GM06990 (cell line): Measurements from ENCODE around the gene TRAF3IP3.
A peak's percentile ranks its signal among the peaks of the same experiment; 100 is the strongest.
"Not testable (repeated sequence)": the region's sequence is repeated elsewhere in the genome, so short reads cannot be mapped to it uniquely, and the experiment has no call there.

Experiments used
- DNase-seq: peaks from one replicate; pipeline ENCODE4 v3.0.0-alpha.2; 2011; ENCODE audit not compliant: insufficient read length; ENCODE audit errors: extremely low read depth
- H3K27me3 ChIP-seq: replicated peaks from 2 replicates; pipeline ENCODE4 v1.6.0; 2011; ENCODE audit warnings: low read length; ENCODE audit not compliant: control insufficient read depth, insufficient read depth
- H3K36me3 ChIP-seq: 2 replicates; pipeline ENCODE4 v1.5.1; 2011; ENCODE audit warnings: low read length; ENCODE audit not compliant: control insufficient read depth, insufficient read depth
- H3K4me3 ChIP-seq: replicated peaks from 2 replicates; pipeline ENCODE4 v1.5.1; 2011; ENCODE audit warnings: low read depth, mild to moderate bottlenecking, control low read depth, low read length
- CTCF ChIP-seq: IDR thresholded peaks from 2 replicates; pipeline ENCODE4 v1.5.1; 2011; ENCODE audit warnings: low read length, control low read depth, mild to moderate bottlenecking, inconsistent platforms; ENCODE audit not compliant: insufficient read depth, poor library complexity, severe bottlenecking

The TRAF3IP3 gene

DNA sequence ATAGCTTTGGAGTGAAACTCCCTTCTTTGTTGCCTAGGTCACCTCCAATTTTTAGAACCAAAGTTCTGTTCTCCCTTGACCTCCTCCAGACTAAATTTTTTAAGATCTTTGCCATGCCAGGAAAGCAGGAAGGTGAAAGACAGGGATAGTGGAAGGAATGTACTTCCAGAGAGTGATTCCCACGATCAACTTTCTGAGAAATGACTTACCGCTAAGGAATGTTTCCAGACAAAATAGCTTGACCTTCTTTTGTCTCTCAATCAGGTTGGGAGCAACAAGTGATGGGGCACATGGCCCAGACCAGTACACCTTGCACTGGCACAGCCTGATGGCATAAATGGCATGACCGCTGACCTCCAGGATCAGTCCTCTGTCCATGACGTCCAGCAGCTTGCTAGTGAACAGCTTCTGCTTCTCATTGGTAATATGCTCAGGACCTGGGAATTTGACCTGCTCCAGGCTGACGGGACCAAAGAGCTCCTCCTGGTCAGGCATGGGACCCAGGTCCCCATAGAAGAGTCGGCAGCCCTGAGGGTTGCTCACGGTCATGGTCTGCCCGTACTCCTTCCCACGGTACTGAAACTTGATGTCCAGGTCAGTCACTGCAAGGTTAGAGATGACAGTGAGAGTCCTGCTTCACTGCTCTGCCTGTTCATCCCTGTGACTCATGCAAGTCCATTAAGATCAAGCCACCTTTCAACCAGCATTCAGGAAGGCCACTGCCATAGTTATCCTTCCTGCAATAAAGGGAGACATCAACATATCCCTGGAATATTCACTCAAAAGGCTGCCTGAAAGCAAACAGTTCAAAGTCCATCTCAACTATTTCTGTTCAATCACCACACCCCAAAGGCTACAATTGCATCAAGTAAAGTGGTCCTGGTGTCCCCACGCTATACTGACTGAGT is 34.7 kb downstream of the TRAF3IP3 start:
- H3K27me3 ChIP-seq, result no peaks in the 10 kb centered on the region; the same call in 1 of the 2 replicates
- DNase-seq, result no peak
- H3K4me3 ChIP-seq, result no peak overlapping the region
- no peaks in the 10 kb centered on the region for H3K36me3 ChIP-seq
- TF ChIP-seq CTCF, result no peak

DNA sequence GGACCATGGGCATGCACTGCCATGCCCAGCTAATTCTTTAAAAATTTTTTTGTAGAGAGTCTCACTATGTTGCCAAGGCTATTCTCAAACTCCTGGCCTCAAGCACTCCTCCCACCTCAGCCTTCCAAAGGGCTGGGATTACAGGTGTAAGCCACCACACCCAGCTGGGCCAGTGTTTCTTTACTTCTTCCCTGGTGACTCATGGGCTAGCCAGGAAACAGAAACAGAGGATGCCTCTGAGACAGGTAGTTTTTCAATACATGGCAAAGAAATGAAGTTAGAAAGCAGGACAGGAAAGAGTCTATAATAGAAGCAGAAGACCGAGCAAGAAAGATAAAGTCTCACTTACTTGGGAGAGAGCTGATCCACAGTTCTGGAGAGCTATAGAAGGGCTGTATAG is 36.1 kb downstream of the TRAF3IP3 start:
- Histone ChIP-seq H3K27me3 (no peaks in the 10 kb centered on the region; the same call in none of the 2 replicates), H3K36me3 (no peaks in the 10 kb centered on the region), H3K4me3 (no peak overlapping the region)
- no peak for DNase-seq
- no peak for TF ChIP-seq CTCF

- not testable (repeated sequence) for H3K36me3 ChIP-seq, H3K27me3 ChIP-seq, DNase-seq, H3K4me3 ChIP-seq
Measured at GRCh38 chr1:209793711-209794110, 37.9 kb downstream of the TRAF3IP3 start.

DNA sequence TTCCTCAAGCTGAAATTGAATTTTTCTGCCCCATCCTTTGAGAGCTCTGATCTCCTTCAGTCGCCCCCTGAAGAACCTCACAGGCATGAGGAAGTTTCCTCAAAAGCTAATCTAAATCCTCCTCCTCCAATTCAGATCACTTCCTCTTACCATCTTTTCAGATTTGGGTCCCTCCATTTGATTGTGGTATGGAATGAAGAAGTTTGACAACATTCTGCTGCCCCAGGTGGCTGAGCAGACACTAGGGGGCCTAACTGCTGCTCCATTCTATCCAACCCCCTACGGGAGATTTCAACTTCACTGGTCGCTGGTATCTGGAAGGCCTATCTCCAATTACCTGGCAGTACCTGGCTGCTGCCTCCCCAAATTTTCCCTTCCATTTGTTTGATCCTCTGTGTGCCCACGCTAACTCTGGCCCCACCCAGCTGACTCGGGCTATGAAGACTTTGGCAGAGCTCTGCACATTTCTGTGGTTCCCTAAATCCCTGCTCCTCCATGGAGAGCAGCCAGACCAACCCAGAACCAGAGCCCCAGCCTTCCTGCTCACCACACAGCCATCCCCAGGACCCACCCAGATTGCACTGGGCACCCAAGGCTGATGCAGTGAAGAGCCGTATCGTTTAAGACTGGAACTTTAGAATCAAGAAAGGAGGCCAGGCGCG is 42.3 kb downstream of the TRAF3IP3 start:
- peak; percentile 19 for TF ChIP-seq CTCF
- no peak for DNase-seq
- no peaks in the 10 kb centered on the region for H3K36me3 ChIP-seq
- H3K27me3 ChIP-seq, result no peaks in the 10 kb centered on the region; the same call in none of the 2 replicates
- no peak overlapping the region for H3K4me3 ChIP-seq

GRCh38 chr1:209800984-209801834 is 45.4 kb downstream of the TRAF3IP3 start:
- no peak overlapping the region for H3K4me3 ChIP-seq
- no peaks in the 10 kb centered on the region; the same call in 1 of the 2 replicates for H3K27me3 ChIP-seq
- DNase-seq, result no peak
- no peaks in the 10 kb centered on the region for H3K36me3 ChIP-seq
- TF ChIP-seq CTCF, result no peak
